ENCODE measurements around the gene RBM19.
A peak's percentile ranks its signal among the peaks of the same experiment; 100 is the strongest.
"Not testable (repeated sequence)": the region's sequence is repeated elsewhere in the genome, so short reads cannot be mapped to it uniquely, and the experiment has no call there.

RBM19 gene

GRCh38 chr12:113926788-113927187 lies 39.3 kb downstream of the RBM19 start:
- DNase-seq: no peak

GRCh38 chr12:113924341-113924740 lies 41.8 kb downstream of the RBM19 start:
- DNase-seq: no peak

- no peak for DNase-seq
Observed at GRCh38 chr12:113923251-113923650, 42.9 kb downstream of the RBM19 start.

GRCh38 chr12:113921430-113921829 lies 44.7 kb downstream of the RBM19 start:
- no peak for DNase-seq

- DNase-seq: no peak
Observed at GRCh38 chr12:113919791-113920190, 46.3 kb downstream of the RBM19 start.

- no peak for DNase-seq
Observed at GRCh38 chr12:113918306-113918705, 47.8 kb downstream of the RBM19 start.

GRCh38 chr12:113917393-113917792 lies 48.7 kb downstream of the RBM19 start:
- DNase-seq: no peak

- DNase-seq: no peak
Observed at GRCh38 chr12:113914806-113915205, 51.3 kb downstream of the RBM19 start.

- no peak for DNase-seq
Observed at GRCh38 chr12:113914176-113914575, 51.9 kb downstream of the RBM19 start.

- peak; percentile 43 for DNase-seq
Observed at GRCh38 chr12:113912760-113913329, 53.3 kb downstream of the RBM19 start.

- DNase-seq: no peak
Observed at GRCh38 chr12:113911971-113912759, 54.0 kb downstream of the RBM19 start.

- no peak for DNase-seq
Observed at GRCh38 chr12:113910751-113911272, 55.3 kb downstream of the RBM19 start.

GRCh38 chr12:113909776-113910420 lies 56.2 kb downstream of the RBM19 start:
- no peak for DNase-seq

GRCh38 chr12:113908584-113909100 lies 57.5 kb downstream of the RBM19 start:
- no peak for DNase-seq

- DNase-seq: no peak
Observed at GRCh38 chr12:113907446-113908180, 58.5 kb downstream of the RBM19 start.

- DNase-seq: no peak
Observed at GRCh38 chr12:113906411-113907200, 59.5 kb downstream of the RBM19 start.

- DNase-seq: no peak
Observed at GRCh38 chr12:113905829-113906228, 60.3 kb downstream of the RBM19 start.

- no peak for DNase-seq
Observed at GRCh38 chr12:113903381-113903863, 62.7 kb downstream of the RBM19 start.

- DNase-seq: not testable (repeated sequence)
Observed at GRCh38 chr12:113901319-113901718, 64.8 kb downstream of the RBM19 start.

- no peak for DNase-seq
Observed at GRCh38 chr12:113900716-113901115, 65.4 kb downstream of the RBM19 start.

- DNase-seq: no peak
Observed at GRCh38 chr12:113899561-113900471, 66.3 kb downstream of the RBM19 start.

Measured in kidney glomerular epithelial cell (primary cell).